OCI-LY1 (cell line): ENCODE measurements around the gene SVIP.

ENCODE experiments used
- H2AFZ ChIP-seq: fragments of 200-600 bp; sonication (generic), shearing (Covaris generic); 2 replicates; pipeline ENCODE4 v1.6.0; 2014; ENCODE audit warnings: antibody characterized with exemption, mild to moderate bottlenecking, low read length
- H3F3A ChIP-seq: fragments of 200-600 bp; sonication (generic), shearing (Covaris generic); 2 replicates; pipeline ENCODE4 v1.6.0; 2014; ENCODE audit warnings: mild to moderate bottlenecking, antibody characterized with exemption, low read length, moderate library complexity; ENCODE audit not compliant: insufficient read depth
- H3K27ac ChIP-seq: fragments of 200-600 bp; sonication (generic); 2 replicates; pipeline ENCODE4 v1.5.1; 2014; ENCODE audit warnings: low read length, mixed run types, mild to moderate bottlenecking, low read depth; ENCODE audit not compliant: poor library complexity, severe bottlenecking
- H3K27me3 ChIP-seq: fragments of 200-600 bp; sonication (generic); 2 replicates; pipeline ENCODE4 v1.6.0; 2014; ENCODE audit warnings: antibody characterized with exemption, mild to moderate bottlenecking, low read length, moderate library complexity; ENCODE audit not compliant: insufficient read depth
- H3K36me3 ChIP-seq: fragments of 200-600 bp; sonication (generic); 2 replicates; pipeline ENCODE4 v1.6.1; 2014; ENCODE audit warnings: mild to moderate bottlenecking, antibody characterized with exemption, low read length, moderate library complexity, mixed read lengths; ENCODE audit not compliant: insufficient read depth
- H3K4me1 ChIP-seq: fragments of 200-600 bp; sonication (generic); 2 replicates; pipeline ENCODE4 v1.5.1; 2014; ENCODE audit warnings: mild to moderate bottlenecking, low read length, moderate library complexity; ENCODE audit not compliant: insufficient read depth, severe bottlenecking
- H3K4me2 ChIP-seq: fragments of 200-600 bp; sonication (generic), shearing (Covaris generic); 2 replicates; pipeline ENCODE4 v1.6.1; 2014; ENCODE audit warnings: low read length
- H3K4me3 ChIP-seq: fragments of 200-600 bp; sonication (generic); 2 replicates; pipeline ENCODE4 v1.5.1; 2014; ENCODE audit warnings: low read length, low read depth, mild to moderate bottlenecking, mixed read lengths; ENCODE audit not compliant: poor library complexity, severe bottlenecking
- H3K79me2 ChIP-seq: fragments of 200-600 bp; shearing (Covaris generic); 2 replicates; pipeline ENCODE4 v1.6.1; 2016; ENCODE audit warnings: mixed run types, low read length, mixed read lengths; ENCODE audit not compliant: insufficient read depth
- H3K9ac ChIP-seq: fragments of 200-600 bp; sonication (generic), shearing (Covaris generic); 2 replicates; pipeline ENCODE4 v1.6.1; 2014; ENCODE audit warnings: mild to moderate bottlenecking, low read length, mixed read lengths
- H3K9me2 ChIP-seq: fragments of 200-600 bp; sonication (generic), shearing (Covaris generic); 2 replicates; pipeline ENCODE4 v1.6.1; 2014; ENCODE audit warnings: low read depth, mild to moderate bottlenecking, low read length, mixed read lengths
- H3K9me3 ChIP-seq: fragments of 200-600 bp; shearing (Covaris generic); 2 replicates; pipeline ENCODE4 v1.6.1; 2014; ENCODE audit warnings: low read length, mixed read lengths
- H4K20me1 ChIP-seq: fragments of 200-600 bp; sonication (generic), shearing (Covaris generic); 2 replicates; pipeline ENCODE4 v1.6.0; 2016; ENCODE audit warnings: mild to moderate bottlenecking, low read length; ENCODE audit not compliant: insufficient read depth
- EZH2 ChIP-seq: fragments of 200-600 bp; sonication (generic), shearing (Covaris generic); IDR thresholded peaks from 2 replicates; pipeline ENCODE4 v1.8.0; 2017; ENCODE audit warnings: borderline replicate concordance, mixed run types, mild to moderate bottlenecking, antibody characterized with exemption, low read length, moderate library complexity, mixed read lengths
- TF ChIP-seq, protein P1 (sequence below): fragments of 200-600 bp; sonication (generic), shearing (Covaris generic); IDR thresholded peaks from 2 replicates; pipeline ENCODE4 v1.5.1; 2017; ENCODE audit warnings: mild to moderate bottlenecking, antibody characterized with exemption, low read length, moderate library complexity, mixed read lengths

Gene SVIP

DNA sequence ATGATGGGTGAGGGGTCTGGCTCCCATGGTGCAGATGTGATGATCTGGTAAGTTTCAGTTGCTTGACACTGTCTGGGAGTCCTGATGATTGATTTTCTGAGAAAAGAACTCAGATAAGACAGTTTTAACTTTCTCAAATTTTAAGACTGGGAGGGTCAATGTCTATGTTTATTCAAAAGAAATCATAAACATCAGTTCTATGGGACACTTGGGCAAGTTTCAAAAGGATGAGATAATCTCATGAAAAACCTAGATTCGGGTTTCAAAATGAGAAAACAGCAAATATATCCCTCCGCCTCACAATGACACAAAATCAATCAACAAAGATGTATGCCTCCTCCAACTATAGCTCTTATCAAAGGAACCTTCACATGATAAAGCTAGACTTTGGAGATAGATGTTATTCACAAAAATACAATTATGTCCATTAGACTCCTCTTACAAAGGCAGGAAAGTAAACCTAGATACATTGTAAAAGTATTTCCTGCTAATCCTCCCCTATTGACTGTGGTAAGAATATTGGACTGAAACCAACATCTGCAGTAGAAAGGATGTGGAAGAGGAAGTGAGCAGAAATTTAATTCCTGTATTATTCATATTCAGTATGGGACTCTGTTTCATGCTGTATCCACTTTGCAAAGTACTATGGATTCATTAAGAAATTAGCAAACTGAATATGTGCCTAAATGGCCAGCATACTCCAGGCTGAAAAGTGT lies 21.6 kb downstream of the SVIP start:
- Histone ChIP-seq H3K36me3 (no peaks in the 10 kb centered on the region), H3K9ac (no peak overlapping the region), H3K4me3 (no peak overlapping the region), H3K4me1 (no peaks in the 10 kb centered on the region), H3K4me2 (no peak overlapping the region), H3K27me3 (no peaks in the 10 kb centered on the region), H3K79me2 (no peaks in the 10 kb centered on the region), H3K9me3 (peaks cover 4% of the 10 kb centered on the region; the same call in 1 of the 2 replicates), H4K20me1 (no peaks in the 10 kb centered on the region), H3F3A (no peaks in the 10 kb centered on the region), H3K27ac (no peak overlapping the region), H2AFZ (no peak overlapping the region), H3K9me2 (no peaks in the 10 kb centered on the region)
- no peak for TF ChIP-seq EZH2
- TF ChIP-seq, protein P1, sequence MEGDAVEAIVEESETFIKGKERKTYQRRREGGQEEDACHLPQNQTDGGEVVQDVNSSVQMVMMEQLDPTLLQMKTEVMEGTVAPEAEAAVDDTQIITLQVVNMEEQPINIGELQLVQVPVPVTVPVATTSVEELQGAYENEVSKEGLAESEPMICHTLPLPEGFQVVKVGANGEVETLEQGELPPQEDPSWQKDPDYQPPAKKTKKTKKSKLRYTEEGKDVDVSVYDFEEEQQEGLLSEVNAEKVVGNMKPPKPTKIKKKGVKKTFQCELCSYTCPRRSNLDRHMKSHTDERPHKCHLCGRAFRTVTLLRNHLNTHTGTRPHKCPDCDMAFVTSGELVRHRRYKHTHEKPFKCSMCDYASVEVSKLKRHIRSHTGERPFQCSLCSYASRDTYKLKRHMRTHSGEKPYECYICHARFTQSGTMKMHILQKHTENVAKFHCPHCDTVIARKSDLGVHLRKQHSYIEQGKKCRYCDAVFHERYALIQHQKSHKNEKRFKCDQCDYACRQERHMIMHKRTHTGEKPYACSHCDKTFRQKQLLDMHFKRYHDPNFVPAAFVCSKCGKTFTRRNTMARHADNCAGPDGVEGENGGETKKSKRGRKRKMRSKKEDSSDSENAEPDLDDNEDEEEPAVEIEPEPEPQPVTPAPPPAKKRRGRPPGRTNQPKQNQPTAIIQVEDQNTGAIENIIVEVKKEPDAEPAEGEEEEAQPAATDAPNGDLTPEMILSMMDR, result no peak

GRCh38 chr11:22807391-22807790 lies 22.2 kb downstream of the SVIP start:
- no peaks in the 10 kb centered on the region for H3K27me3 ChIP-seq
- no peaks in the 10 kb centered on the region for H3K36me3 ChIP-seq
- no peak overlapping the region for H3K4me3 ChIP-seq
- H3K27ac ChIP-seq, result no peak overlapping the region
- no peaks in the 10 kb centered on the region for H3K79me2 ChIP-seq
- H3K9me3 ChIP-seq, result peaks cover 4% of the 10 kb centered on the region; the same call in 1 of the 2 replicates
- no peaks in the 10 kb centered on the region for H3K9me2 ChIP-seq
- no peak overlapping the region for H2AFZ ChIP-seq
- TF ChIP-seq, protein P1, result no peak
- TF ChIP-seq EZH2, result no peak
- no peaks in the 10 kb centered on the region for H4K20me1 ChIP-seq
- no peak overlapping the region for H3K4me2 ChIP-seq
- no peak overlapping the region for H3K9ac ChIP-seq
- H3K4me1 ChIP-seq, result no peaks in the 10 kb centered on the region
- H3F3A ChIP-seq, result no peaks in the 10 kb centered on the region

- Histone ChIP-seq H3K27ac (no peak overlapping the region), H3K9me3 (no peaks in the 10 kb centered on the region), H3K9ac (no peak overlapping the region), H3K4me1 (no peaks in the 10 kb centered on the region), H3F3A (no peaks in the 10 kb centered on the region), H3K4me2 (no peak overlapping the region), H3K27me3 (no peaks in the 10 kb centered on the region), H3K9me2 (no peaks in the 10 kb centered on the region), H4K20me1 (no peaks in the 10 kb centered on the region), H3K4me3 (no peak overlapping the region), H2AFZ (no peak overlapping the region), H3K36me3 (no peaks in the 10 kb centered on the region), H3K79me2 (no peaks in the 10 kb centered on the region)
- TF ChIP-seq EZH2, result no peak
- TF ChIP-seq, protein P1, result no peak
Measured at GRCh38 chr11:22802861-22803260, 26.7 kb downstream of the SVIP start.
